GM23248 (cell line): Measurements from ENCODE around the gene HAUS2.

ENCODE experiments used
- EZH2 ChIP-seq: fragments of 200-600 bp; sonication (generic); IDR thresholded peaks from 2 replicates; pipeline ENCODE4 v1.6.1; 2018; ENCODE audit warnings: antibody characterized with exemption, mild to moderate bottlenecking; ENCODE audit not compliant: insufficient read depth, poor library complexity, severe bottlenecking
- EZH2phosphoT487 ChIP-seq: fragments of 200-600 bp; sonication (generic); IDR thresholded peaks from 2 replicates; pipeline ENCODE4 v1.6.1; 2018; ENCODE audit warnings: antibody characterized with exemption, moderate library complexity, mild to moderate bottlenecking, low read depth; ENCODE audit not compliant: insufficient read depth

DNA sequence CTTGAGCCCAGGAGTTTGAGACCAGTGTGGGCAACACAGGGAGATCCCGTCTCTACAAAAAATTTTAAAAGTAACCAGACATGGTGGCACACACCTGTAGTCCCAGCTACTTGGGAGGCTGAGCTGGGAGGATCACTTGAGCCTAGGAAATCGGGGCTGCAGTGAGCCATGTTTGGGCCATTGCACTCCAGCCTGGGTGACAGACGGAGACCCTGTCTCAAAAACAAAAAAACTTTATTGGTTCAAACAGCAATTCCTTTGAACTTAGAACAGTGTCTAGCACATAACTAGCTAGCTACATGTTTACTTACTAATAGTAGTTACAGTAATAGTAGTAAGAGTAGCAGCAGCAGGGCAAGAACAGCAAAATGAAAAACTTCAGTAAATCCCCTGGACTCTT lies 10.1 kb downstream of the HAUS2 start:
- TF ChIP-seq EZH2: no peak
- no peak for TF ChIP-seq EZH2phosphoT487
